HG02981 (cell line): Measurements from ENCODE around the gene CHIC1.

Experiments
- ATAC-seq: cut with Tn5 transposase; IDR thresholded peaks from one replicate; pipeline ENCODE4 v1.9.1; 2021; ENCODE audit warnings: mild to moderate bottlenecking, moderate library complexity; ENCODE audit not compliant: unreplicated experiment

Gene CHIC1

GRCh38 chrX:73728602-73729001 lies 165.6 kb downstream of the CHIC1 start:
- ATAC-seq = no peak
